ENCODE data around the gene RMI2. TPM values are rescaled to one million over a fixed set of nuclear protein-coding genes. Genes with fewer than 3 reads are reported as not detected.

RMI2 gene
- total and polyA plus RNA-seq, 2 of the 8 experiments (the other 6 are each of a cell fraction or from before 2014, with no cell fraction given): 58.2 to 96.0 TPM

- no peak for TF ChIP-seq CHD7 (IDR thresholded peaks at IDR 0.05; ENCODE audit: insufficient replicate concordance, low read length)
- no peak for TF ChIP-seq TEAD4 (IDR thresholded peaks at IDR 0.05; ENCODE audit: low read depth, low read length)
- no peak for TF ChIP-seq TAF1 (IDR thresholded peaks at IDR 0.05; ENCODE audit: low read depth, low read length)
- no peak for TF ChIP-seq CHD2 (IDR thresholded peaks at IDR 0.05; ENCODE audit: low read length)
- no peak for TF ChIP-seq YY1 (IDR thresholded peaks at IDR 0.05; ENCODE audit: low read depth, low read length)
- TF ChIP-seq HDAC6 (IDR thresholded peaks at IDR 0.05; ENCODE audit: low read depth, low read length): no peak
- no peak for TF ChIP-seq GABPA (IDR thresholded peaks at IDR 0.05; ENCODE audit: borderline replicate concordance, insufficient read depth, low read length)
- TF ChIP-seq EZH2 (IDR thresholded peaks at IDR 0.05; ENCODE audit: low read depth, low read length, severe bottlenecking): no peak
- no peak for TF ChIP-seq HDAC2 (IDR thresholded peaks at IDR 0.05; ENCODE audit: borderline replicate concordance in 1 of 2, low read depth in 2 of 2, low read length in 2 of 2)
- TF ChIP-seq MAFK (IDR thresholded peaks at IDR 0.05; ENCODE audit: low read depth, low read length): no peak
- no peak for TF ChIP-seq CBX8 (IDR thresholded peaks at IDR 0.05; ENCODE audit: borderline replicate concordance, low read depth, low read length)
- TF ChIP-seq TCF12 (IDR thresholded peaks at IDR 0.05; ENCODE audit: low read depth, low read length): no peak
Measured at GRCh38 chr16:11354407-11354732, 9.1 kb downstream of the RMI2 start (continued).
